CD4-positive, CD25-positive, alpha-beta regulatory T cell (primary cell): ENCODE data around the gene ZFHX3. TPM values are rescaled to one million over a fixed set of nuclear protein-coding genes. Genes with fewer than 3 reads are reported as not detected.

Source experiments
- ATAC-seq, 2 donors: fragments of 150-1000 bp; cut with Tn5 transposase; one replicate each; pipeline ENCODE4 v1.10.0; 2021; ENCODE audit warnings: low read depth in 2 of 2, moderate number of reproducible peaks in 2 of 2, moderate library complexity in 1 of 2
- DNase-seq, 3 donors: peaks; one replicate each; pipeline versions ENCODE4 v3.0.0 to v3.0.0-alpha.2; 2012 to 2022; ENCODE audit warnings: mixed read lengths in 1 of 3
- H3K27ac ChIP-seq: one replicate; pipeline ENCODE4 v1.7.0; 2013; ENCODE audit warnings: mild to moderate bottlenecking, low read length; ENCODE audit not compliant: insufficient read depth, poor library complexity, severe bottlenecking
- H3K27me3 ChIP-seq: one replicate; pipeline ENCODE4 v1.7.0; 2013; ENCODE audit warnings: low read length; ENCODE audit not compliant: control insufficient read depth, insufficient read depth
- H3K36me3 ChIP-seq: one replicate; pipeline ENCODE4 v1.7.0; 2013; ENCODE audit warnings: mild to moderate bottlenecking, low read length, moderate library complexity; ENCODE audit not compliant: control insufficient read depth, insufficient read depth
- H3K4me1 ChIP-seq: 2 replicates; pipeline ENCODE4 v1.7.0; 2013; ENCODE audit warnings: mild to moderate bottlenecking, low read length; ENCODE audit not compliant: insufficient read depth, control insufficient read depth, poor library complexity, severe bottlenecking
- H3K4me3 ChIP-seq: one replicate; pipeline ENCODE4 v1.7.0; 2013; ENCODE audit warnings: low read depth, mild to moderate bottlenecking, low read length, moderate library complexity
- H3K9me3 ChIP-seq, 2 experiments: 1 replicate in 1 of 2; 2 replicates in 1 of 2; pipeline ENCODE4 v1.7.0; 2013; ENCODE audit warnings: low read length in 2 of 2, mild to moderate bottlenecking in 1 of 2, moderate library complexity in 1 of 2; ENCODE audit not compliant: control insufficient read depth in 2 of 2
- H3K27ac Mint-ChIP-seq, 3 donors: one replicate each; pipeline ENCODE4 v1.8.0; 2020 to 2022; ENCODE audit warnings: mild to moderate bottlenecking in 3 of 3, mixed read lengths in 3 of 3, moderate library complexity in 2 of 3
- H3K27me3 Mint-ChIP-seq: one replicate; pipeline ENCODE4 v1.8.0; 2022; ENCODE audit warnings: mild to moderate bottlenecking, mixed read lengths
- H3K36me3 Mint-ChIP-seq: one replicate; pipeline ENCODE4 v1.8.0; 2020; ENCODE audit warnings: mixed read lengths
- H3K4me1 Mint-ChIP-seq, 4 donors: one replicate each; pipeline ENCODE4 v1.8.0; 2020 to 2022; ENCODE audit warnings: mixed read lengths in 4 of 4, mild to moderate bottlenecking in 1 of 4
- H3K4me3 Mint-ChIP-seq, 4 donors: one replicate each; pipeline ENCODE4 v1.8.0; 2020 to 2022; ENCODE audit warnings: mild to moderate bottlenecking in 4 of 4, mixed read lengths in 4 of 4, moderate library complexity in 3 of 4
- H3K9me3 Mint-ChIP-seq, 7 donors: one replicate each; pipeline ENCODE4 v1.8.0; 2020 to 2022; ENCODE audit warnings: mixed read lengths in 7 of 7, mild to moderate bottlenecking in 3 of 7, moderate library complexity in 2 of 7
- polyA plus RNA-seq, 4 donors: library from polyadenylated mRNA; unstranded; fragments of 300-500 nt; fragmentation: Illumina TruSeq; gene quantifications; one replicate each; pipeline ENCODE4 v1.2.3, GENCODE V29; 2021
- total RNA-seq: library from RNA; stranded (reverse); gene quantifications from one replicate; pipeline ENCODE4 v1.2.3, GENCODE V29; 2022

The ZFHX3 gene
- total and polyA plus RNA-seq, 5 donors from 2014 or later: 0.01 to 0.94 (median 0.03) TPM; not detected in 1

DNA sequence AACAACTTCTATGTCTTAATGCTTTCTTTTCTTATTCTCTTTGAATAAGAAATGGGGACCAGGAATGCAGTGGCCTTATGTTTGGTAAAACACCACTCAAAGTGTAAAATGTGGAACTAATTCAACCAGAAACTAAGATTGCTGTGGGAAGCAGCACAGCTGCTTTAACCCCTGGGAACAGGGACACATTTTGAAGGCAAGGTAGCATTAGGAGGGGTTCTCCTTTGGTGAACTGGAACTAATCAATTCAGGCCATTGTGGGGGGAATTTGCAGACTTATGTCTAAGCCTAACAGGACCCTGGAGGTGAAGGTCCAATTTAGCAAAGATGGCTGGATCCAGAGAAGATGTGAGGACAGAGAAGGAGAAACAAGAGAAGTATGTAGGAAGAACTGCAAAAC lies 256.1 kb downstream of the ZFHX3 start:
- no peak overlapping the region for H3K4me3 Mint-ChIP-seq

DNA sequence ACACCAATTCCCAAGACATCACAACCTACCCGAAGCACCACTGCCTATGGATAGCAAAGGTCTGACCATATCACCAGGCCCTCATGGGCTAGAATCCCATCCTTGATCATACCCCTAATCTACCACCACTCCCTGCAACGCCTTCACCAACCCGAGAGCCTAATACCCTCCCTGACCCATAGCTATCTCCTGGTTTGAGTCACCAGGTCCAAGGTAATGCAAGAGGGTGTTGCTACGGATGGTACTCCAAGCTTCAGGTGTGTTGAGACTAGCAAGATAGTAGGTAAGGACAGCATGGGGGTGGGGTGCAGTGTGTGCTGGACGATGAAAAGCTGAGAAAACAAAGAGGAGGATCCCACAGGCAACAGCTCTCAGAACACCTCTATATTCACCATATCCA lies 258.0 kb downstream of the ZFHX3 start:
- Histone ChIP-seq H3K4me1 (peaks cover 5% of the 10 kb centered on the region), H3K36me3 (no peaks in the 10 kb centered on the region), H3K9me3 (no peaks in the 10 kb centered on the region), H3K4me3 (no peak overlapping the region), H3K27me3 (peaks cover 4% of the 10 kb centered on the region), H3K27ac (no peak overlapping the region)
- Mint-ChIP-seq H3K9me3 (peaks cover 0 to 4% (median 0%) of the 10 kb centered on the region in 7 donors), H3K27me3 (peaks cover 36% of the 10 kb centered on the region), H3K4me1 (peaks cover 0 to 19% (median 4%) of the 10 kb centered on the region in 4 donors), H3K27ac (no peak overlapping the region), H3K36me3 (no peaks in the 10 kb centered on the region), H3K4me3 (no peak overlapping the region)
- no peak for ATAC-seq
- DNase-seq: no peak

More for the DNA sequence above, 256.1 kb downstream of the ZFHX3 start:
- H3K27ac Mint-ChIP-seq: no peak overlapping the region
- H3K4me3 ChIP-seq: no peak overlapping the region
- peaks cover 0 to 3% (median 0%) of the 10 kb centered on the region in 7 donors for H3K9me3 Mint-ChIP-seq
- no peak for ATAC-seq
- H3K36me3 ChIP-seq: no peaks in the 10 kb centered on the region
- no peak for DNase-seq
- H3K9me3 ChIP-seq: no peaks in the 10 kb centered on the region
- H3K36me3 Mint-ChIP-seq: peaks cover under 1% of the 10 kb centered on the region
- peaks cover 0 to 16% (median 3%) of the 10 kb centered on the region in 4 donors for H3K4me1 Mint-ChIP-seq
- no peaks in the 10 kb centered on the region for H3K27me3 ChIP-seq
- peaks cover 5% of the 10 kb centered on the region for H3K4me1 ChIP-seq
- H3K27ac ChIP-seq: no peak overlapping the region
- H3K27me3 Mint-ChIP-seq: peaks cover 23% of the 10 kb centered on the region

DNA sequence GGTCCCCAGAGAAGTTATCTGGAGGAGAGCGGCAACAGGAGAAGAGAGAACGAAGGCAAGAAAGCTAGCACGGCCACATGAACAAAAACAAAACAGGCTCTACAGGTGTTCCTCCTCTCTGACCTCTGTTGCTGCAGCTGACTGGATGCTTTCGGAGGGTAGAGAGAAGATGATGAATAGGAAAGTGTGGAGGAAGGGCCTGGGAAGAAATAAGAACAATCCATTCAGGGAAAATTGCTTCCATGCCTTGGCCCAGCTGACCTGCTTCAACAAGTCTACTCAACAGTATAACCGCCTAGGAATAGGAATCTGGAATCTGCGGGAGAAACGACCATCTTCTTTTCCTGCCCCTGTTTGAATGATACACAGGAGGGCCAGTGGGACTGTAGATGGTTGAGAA lies 258.5 kb downstream of the ZFHX3 start:
- Histone ChIP-seq H3K27ac (no peak overlapping the region), H3K4me1 (peaks cover 5% of the 10 kb centered on the region), H3K27me3 (peaks cover 4% of the 10 kb centered on the region), H3K9me3 (no peaks in the 10 kb centered on the region), H3K36me3 (no peaks in the 10 kb centered on the region), H3K4me3 (no peak overlapping the region)
- Mint-ChIP-seq H3K27ac (no peak overlapping the region), H3K9me3 (peaks cover 0 to 4% (median 0%) of the 10 kb centered on the region in 7 donors), H3K36me3 (no peaks in the 10 kb centered on the region), H3K4me1 (peaks cover 0 to 19% (median 4%) of the 10 kb centered on the region in 4 donors), H3K4me3 (peak overlapping the region in 3 of 4 donors; percentile 2 to 91 (median 17)), H3K27me3 (peaks cover 36% of the 10 kb centered on the region)
- DNase-seq (no peak), ATAC-seq (no peak)

DNA sequence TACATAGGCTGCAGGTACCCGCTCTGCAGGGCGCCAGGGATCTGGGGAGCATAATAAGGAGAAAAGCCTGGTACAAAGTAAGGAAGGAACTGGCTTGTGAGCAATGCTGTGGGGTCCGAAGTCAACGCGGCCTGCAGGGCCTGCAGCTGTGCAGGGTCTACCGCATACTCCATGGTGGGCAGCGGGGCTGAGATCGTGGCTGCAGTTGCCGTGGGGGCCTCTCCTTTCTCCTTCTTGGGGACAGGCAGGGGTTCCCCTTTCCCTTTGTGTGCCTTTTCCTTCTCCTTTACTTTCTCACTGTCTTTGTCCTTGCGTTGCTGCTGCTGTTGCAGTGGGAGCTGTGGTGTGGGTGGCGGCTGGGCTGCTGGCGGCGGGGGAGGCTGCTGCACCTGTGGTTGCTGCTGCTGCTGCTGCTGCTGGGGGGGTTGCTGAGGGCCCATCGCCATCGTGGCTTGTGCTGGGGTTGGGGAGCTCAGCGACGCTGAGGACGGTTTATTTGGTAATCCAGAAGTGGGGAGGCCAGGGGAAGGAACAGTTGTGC lies 259.6 kb downstream of the ZFHX3 start:
- H3K4me3 Mint-ChIP-seq: peak overlapping the region; percentile 80 to 92 (median 88)
- Histone ChIP-seq H3K4me1 (peaks cover 5% of the 10 kb centered on the region), H3K27ac (no peak overlapping the region), H3K9me3 (no peaks in the 10 kb centered on the region), H3K36me3 (no peaks in the 10 kb centered on the region), H3K27me3 (peaks cover 4% of the 10 kb centered on the region), H3K4me3 (no peak overlapping the region)
- no peaks in the 10 kb centered on the region for H3K36me3 Mint-ChIP-seq
- peaks cover 36% of the 10 kb centered on the region for H3K27me3 Mint-ChIP-seq
- peaks cover 0 to 4% (median 0%) of the 10 kb centered on the region in 7 donors for H3K9me3 Mint-ChIP-seq
- H3K27ac Mint-ChIP-seq: peak overlapping the region in 1 of 3 donors; percentile 96
- H3K4me1 Mint-ChIP-seq: peaks cover 0 to 19% (median 4%) of the 10 kb centered on the region in 4 donors
- ATAC-seq (no peak), DNase-seq (no peak)

DNA sequence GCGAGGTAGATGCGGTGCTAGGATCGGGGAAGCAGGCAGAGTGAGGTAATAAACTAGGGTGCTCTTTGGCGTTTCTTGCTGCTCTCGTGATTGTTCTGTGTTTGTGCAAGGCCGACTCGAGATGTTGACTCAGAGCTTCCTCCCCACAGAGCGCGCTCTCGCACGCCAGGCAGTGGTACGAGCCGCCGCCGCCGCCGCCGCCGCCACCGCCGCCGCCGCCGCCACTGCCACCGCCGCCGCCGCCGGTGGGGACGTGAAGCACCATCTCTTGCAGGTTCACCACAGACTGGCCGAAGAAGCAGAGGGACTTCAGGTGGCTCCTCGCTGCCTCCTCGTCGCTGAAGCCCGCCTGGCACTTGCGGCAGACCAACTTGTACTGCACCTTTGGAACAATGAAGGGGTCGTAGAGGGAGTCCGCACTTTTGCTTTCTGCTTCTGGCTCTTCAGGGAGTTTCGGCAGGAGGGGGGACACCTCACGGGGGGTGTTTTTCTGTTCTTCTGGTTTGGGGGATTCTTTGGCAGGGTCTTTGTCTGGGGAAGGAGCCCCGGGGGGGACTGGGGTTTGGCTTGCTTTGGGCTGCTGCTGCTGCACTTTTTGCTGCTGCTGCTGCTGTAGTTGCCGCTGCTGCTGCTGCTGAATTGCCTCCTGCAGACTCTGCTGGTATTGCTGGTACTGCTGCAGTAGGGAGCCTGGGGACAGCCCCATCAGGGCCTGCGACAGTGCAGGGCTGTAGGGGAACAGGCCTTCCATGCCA lies 260.2 kb downstream of the ZFHX3 start:
- H3K27ac ChIP-seq: no peak overlapping the region
- Mint-ChIP-seq H3K4me1 (peaks cover 0 to 19% (median 4%) of the 10 kb centered on the region in 4 donors), H3K27ac (peak overlapping the region in 2 of 3 donors; percentile 85 to 96)

DNA sequence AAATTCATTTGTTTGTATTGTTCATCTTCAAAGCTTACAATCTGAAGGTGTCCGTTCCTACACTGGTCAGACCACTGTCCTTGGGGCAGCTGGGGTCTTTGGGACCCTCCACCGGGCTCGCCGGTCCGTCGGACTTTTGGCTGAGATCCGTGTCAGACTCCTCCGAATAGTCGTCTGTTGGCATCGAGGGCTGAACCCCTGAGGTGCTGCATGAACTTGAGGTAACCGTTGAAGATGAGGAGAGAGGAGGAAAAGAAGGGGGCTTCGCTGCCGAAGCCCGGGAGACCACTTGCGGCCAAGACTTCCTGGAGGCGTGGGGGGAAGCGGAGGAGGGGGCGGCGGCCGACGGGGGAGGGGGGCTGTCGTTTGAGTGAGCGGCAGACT lies 260.8 kb downstream of the ZFHX3 start:
- ATAC-seq (no peak), DNase-seq (no peak)
- H3K4me3 ChIP-seq: peak overlapping the region; percentile 52

More for the DNA sequence above, 260.2 kb downstream of the ZFHX3 start:
- peak; percentile 32 to 87 (median 45) for DNase-seq
- Mint-ChIP-seq H3K4me3 (peak overlapping the region; percentile 80 to 92 (median 89)), H3K27me3 (peaks cover 36% of the 10 kb centered on the region), H3K36me3 (no peaks in the 10 kb centered on the region), H3K9me3 (peaks cover 0 to 4% (median 0%) of the 10 kb centered on the region in 7 donors)
- peak overlapping the region; percentile 62 for H3K4me3 ChIP-seq
- H3K27me3 ChIP-seq: peaks cover 4% of the 10 kb centered on the region
- ATAC-seq: peak; percentile 85 to 92
- H3K9me3 ChIP-seq: no peaks in the 10 kb centered on the region
- H3K4me1 ChIP-seq: peaks cover 5% of the 10 kb centered on the region
- H3K36me3 ChIP-seq: no peaks in the 10 kb centered on the region

DNA sequence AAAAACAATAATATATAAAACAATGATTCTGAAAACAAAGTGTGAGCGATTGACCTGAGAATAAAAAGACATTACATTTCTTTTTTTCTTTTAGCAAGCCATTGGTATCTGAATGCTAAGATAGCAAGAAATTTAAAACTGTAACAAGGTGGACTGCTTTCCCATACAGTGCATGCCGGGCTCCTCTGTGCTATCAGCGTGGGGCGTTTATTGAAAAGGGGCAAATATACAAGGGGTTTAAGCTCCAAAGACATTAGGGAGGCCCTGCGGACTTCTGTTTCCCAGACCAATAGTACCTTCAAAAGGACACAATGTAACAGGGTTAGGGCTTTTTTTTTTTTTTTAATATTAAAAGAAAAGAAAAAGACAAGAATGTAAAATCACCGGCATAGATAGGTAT lies 261.3 kb downstream of the ZFHX3 start:
- no peak overlapping the region for H3K27ac Mint-ChIP-seq
- Histone ChIP-seq H3K4me3 (no peak overlapping the region), H3K36me3 (no peaks in the 10 kb centered on the region), H3K27me3 (peaks cover 4% of the 10 kb centered on the region), H3K9me3 (no peaks in the 10 kb centered on the region), H3K4me1 (peaks cover 5% of the 10 kb centered on the region), H3K27ac (no peak overlapping the region)
- peaks cover 36% of the 10 kb centered on the region for H3K27me3 Mint-ChIP-seq
- peaks cover 0 to 4% (median 0%) of the 10 kb centered on the region in 7 donors for H3K9me3 Mint-ChIP-seq
- H3K36me3 Mint-ChIP-seq: peaks cover 5% of the 10 kb centered on the region
- DNase-seq (no peak), ATAC-seq (no peak)
- H3K4me1 Mint-ChIP-seq: peaks cover 0 to 19% (median 4%) of the 10 kb centered on the region in 4 donors
- H3K4me3 Mint-ChIP-seq: peak overlapping the region; percentile 64 to 91 (median 76)

More for the DNA sequence above, 260.8 kb downstream of the ZFHX3 start:
- H3K27ac ChIP-seq: no peak overlapping the region
- Mint-ChIP-seq H3K9me3 (peaks cover 0 to 4% (median 0%) of the 10 kb centered on the region in 7 donors), H3K4me3 (peak overlapping the region; percentile 80 to 92 (median 89)), H3K36me3 (peaks cover under 1% of the 10 kb centered on the region), H3K4me1 (peaks cover 0 to 19% (median 4%) of the 10 kb centered on the region in 4 donors), H3K27me3 (peaks cover 36% of the 10 kb centered on the region), H3K27ac (peak overlapping the region in 1 of 3 donors; percentile 85)
- H3K9me3 ChIP-seq: no peaks in the 10 kb centered on the region
- peaks cover 5% of the 10 kb centered on the region for H3K4me1 ChIP-seq
- peaks cover 4% of the 10 kb centered on the region for H3K27me3 ChIP-seq
- no peaks in the 10 kb centered on the region for H3K36me3 ChIP-seq
